K562 (cell line): ENCODE measurements around the gene CRLF1. TPM values are rescaled to one million over a fixed set of nuclear protein-coding genes. Genes with fewer than 3 reads are reported as not detected.

ENCODE experiments used
- CHCHD3 ChIP-seq: fragments of 250-450 bp; sonication (Bioruptor Pico); IDR thresholded peaks from 2 replicates; pipeline ENCODE4 v2.1.2; 2022; ENCODE audit warnings: mild to moderate bottlenecking
- HOXB6 ChIP-seq: fragments of 250-450 bp; sonication (Bioruptor Pico); IDR thresholded peaks from 2 replicates; pipeline ENCODE4 v1.5.1; 2022; ENCODE audit warnings: mild to moderate bottlenecking, borderline replicate concordance
- JUN ChIP-seq, 2 experiments: sonication (generic) in 1 of 2; formaldehyde crosslinking in 1 of 2; IDR thresholded peaks; 2 replicates each; pipeline versions ENCODE4 v1.6.1 to v1.8.0; 2012 to 2022; ENCODE audit warnings: borderline replicate concordance in 2 of 2, mild to moderate bottlenecking in 2 of 2, improper control_type of control experiment in 1 of 2, low read depth in 1 of 2, low read length in 1 of 2, missing genetic modification reagents in 1 of 2
- MTA1 ChIP-seq: fragments of 450-650 bp; IDR thresholded peaks from 2 replicates; pipeline ENCODE4 v1.6.1; 2017; ENCODE audit warnings: borderline replicate concordance
- NR4A1 ChIP-seq, 2 experiments: fragments of 250-450 bp in 1 of 2; fragments of 450-650 bp in 1 of 2; sonication (Bioruptor Pico) in 1 of 2; IDR thresholded peaks; 2 replicates each; pipeline versions ENCODE4 v1.4.0 to v1.6.1; 2016 to 2020; ENCODE audit warnings: mild to moderate bottlenecking in 2 of 2, missing compliant biosample characterization in 1 of 2, missing genetic modification characterization in 1 of 2, moderate library complexity in 1 of 2
- PRPF4 ChIP-seq: fragments of 200-400 bp; formaldehyde crosslinking; IDR thresholded peaks from one replicate; pipeline ENCODE4 v1.6.1; 2017; ENCODE audit warnings: low read length, low read depth, mild to moderate bottlenecking; ENCODE audit not compliant: insufficient read depth, poor library complexity, severe bottlenecking
- RHOXF2B ChIP-seq: fragments of 250-450 bp; sonication (Bioruptor Pico); conservative IDR thresholded peaks from 2 replicates; pipeline ENCODE4 v1.5.1; 2021
- SMARCA5 ChIP-seq: fragments of 450-650 bp; IDR thresholded peaks from 2 replicates; pipeline ENCODE4 v1.6.1; 2016
- ZNF586 ChIP-seq: fragments of 450-650 bp; formaldehyde crosslinking; conservative IDR thresholded peaks from 2 replicates; pipeline ENCODE4 v1.4.0; 2020; ENCODE audit warnings: mild to moderate bottlenecking, moderate library complexity
- ZNF707 ChIP-seq: fragments of 250-450 bp; sonication (Bioruptor Pico); conservative IDR thresholded peaks from 2 replicates; pipeline ENCODE4 v1.8.0; 2022; ENCODE audit warnings: inconsistent platforms, mild to moderate bottlenecking, moderate library complexity
- polyA plus RNA-seq, 8 experiments: library from polyadenylated mRNA; depleted of rRNA in 4 of 8; stranded (reverse) in 5 of 8; unstranded in 3 of 8; fragments of >200 nt; fragmentation: Nextera tagmentation in 2 of 8; fragmentation: Illumina TruSeq in 1 of 8; extraction: Ambion mirVana in 2 of 8; extraction: Trizol in 1 of 8; gene quantifications; 2 replicates each; pipeline versions ENCODE4 v1.2.1 to v1.2.3, GENCODE V29; 2011 to 2014; ENCODE audit warnings: inconsistent platforms in 1 of 8, missing spikeins in 1 of 8
- total RNA-seq, 7 experiments: library from RNA; depleted of rRNA in 6 of 7; stranded (reverse); fragments of >200 nt in 6 of 7; fragmentation: Illumina TruSeq in 2 of 7; extraction: Trizol in 2 of 7; gene quantifications; 2 replicates each; pipeline versions ENCODE4 v1.2.1 to v1.2.3, GENCODE V29; 2011 to 2021; ENCODE audit warnings: low replicate concordance in 1 of 7
- TF ChIP-seq, protein P1 (sequence below): fragments of 450-650 bp; IDR thresholded peaks from 2 replicates; pipeline ENCODE4 v1.6.1; 2017; ENCODE audit warnings: antibody characterized with exemption, mild to moderate bottlenecking
- TF ChIP-seq, protein P2 (sequence below): fragments of 250-450 bp; sonication (Bioruptor Pico); IDR thresholded peaks from 2 replicates; pipeline ENCODE4 v1.4.0; 2020; ENCODE audit warnings: mild to moderate bottlenecking, moderate library complexity
- TF ChIP-seq, protein P3 (sequence below): fragments of 200-400 bp; formaldehyde crosslinking; IDR thresholded peaks from 2 replicates; pipeline ENCODE4 v1.6.1; 2017; ENCODE audit warnings: mild to moderate bottlenecking, low read depth, low read length, moderate library complexity

The CRLF1 gene
- total and polyA plus RNA-seq, 9 of the 15 experiments (the other 6 are each of a cell fraction or from before 2014, with no cell fraction given) = 0.85 to 3.6 (median 1.7) TPM

DNA sequence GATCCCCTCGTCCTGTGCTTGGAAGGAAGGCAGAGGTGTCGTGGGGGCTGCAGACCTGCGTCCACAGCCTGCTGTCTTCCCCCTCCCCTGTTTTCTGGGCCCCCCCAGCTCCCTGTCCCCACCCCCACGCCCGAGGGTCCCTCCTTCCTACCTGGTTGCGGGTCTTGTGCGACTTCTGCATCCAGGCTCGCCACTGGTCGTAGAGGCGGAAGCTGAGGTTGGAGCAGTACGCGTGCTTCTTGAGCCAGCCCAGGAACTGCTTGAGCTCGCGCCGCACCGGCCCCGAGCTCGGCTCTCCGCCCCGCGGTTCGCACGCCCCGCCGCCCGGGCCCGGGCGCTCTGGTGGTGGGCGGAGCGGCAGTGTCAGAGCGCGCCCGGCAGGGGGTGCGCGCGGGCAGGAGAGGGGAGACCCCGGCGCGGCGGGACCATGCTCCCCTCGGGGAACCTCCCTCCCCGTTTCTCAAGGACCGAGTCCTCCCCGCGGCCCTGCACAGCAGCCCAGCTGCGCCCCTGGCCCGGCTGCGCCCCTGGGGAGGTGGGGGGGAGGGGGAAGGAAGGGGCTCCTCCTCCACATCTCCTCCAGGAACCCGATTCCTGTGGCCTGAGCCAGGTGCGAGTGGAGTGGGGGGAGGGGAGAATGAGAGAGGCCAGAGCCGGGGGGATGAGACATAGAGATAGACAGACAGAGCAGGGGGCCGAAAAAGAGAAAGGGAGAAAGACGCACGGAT, 12.3 kb downstream of the CRLF1 start (continued):
- TF ChIP-seq, protein P1, sequence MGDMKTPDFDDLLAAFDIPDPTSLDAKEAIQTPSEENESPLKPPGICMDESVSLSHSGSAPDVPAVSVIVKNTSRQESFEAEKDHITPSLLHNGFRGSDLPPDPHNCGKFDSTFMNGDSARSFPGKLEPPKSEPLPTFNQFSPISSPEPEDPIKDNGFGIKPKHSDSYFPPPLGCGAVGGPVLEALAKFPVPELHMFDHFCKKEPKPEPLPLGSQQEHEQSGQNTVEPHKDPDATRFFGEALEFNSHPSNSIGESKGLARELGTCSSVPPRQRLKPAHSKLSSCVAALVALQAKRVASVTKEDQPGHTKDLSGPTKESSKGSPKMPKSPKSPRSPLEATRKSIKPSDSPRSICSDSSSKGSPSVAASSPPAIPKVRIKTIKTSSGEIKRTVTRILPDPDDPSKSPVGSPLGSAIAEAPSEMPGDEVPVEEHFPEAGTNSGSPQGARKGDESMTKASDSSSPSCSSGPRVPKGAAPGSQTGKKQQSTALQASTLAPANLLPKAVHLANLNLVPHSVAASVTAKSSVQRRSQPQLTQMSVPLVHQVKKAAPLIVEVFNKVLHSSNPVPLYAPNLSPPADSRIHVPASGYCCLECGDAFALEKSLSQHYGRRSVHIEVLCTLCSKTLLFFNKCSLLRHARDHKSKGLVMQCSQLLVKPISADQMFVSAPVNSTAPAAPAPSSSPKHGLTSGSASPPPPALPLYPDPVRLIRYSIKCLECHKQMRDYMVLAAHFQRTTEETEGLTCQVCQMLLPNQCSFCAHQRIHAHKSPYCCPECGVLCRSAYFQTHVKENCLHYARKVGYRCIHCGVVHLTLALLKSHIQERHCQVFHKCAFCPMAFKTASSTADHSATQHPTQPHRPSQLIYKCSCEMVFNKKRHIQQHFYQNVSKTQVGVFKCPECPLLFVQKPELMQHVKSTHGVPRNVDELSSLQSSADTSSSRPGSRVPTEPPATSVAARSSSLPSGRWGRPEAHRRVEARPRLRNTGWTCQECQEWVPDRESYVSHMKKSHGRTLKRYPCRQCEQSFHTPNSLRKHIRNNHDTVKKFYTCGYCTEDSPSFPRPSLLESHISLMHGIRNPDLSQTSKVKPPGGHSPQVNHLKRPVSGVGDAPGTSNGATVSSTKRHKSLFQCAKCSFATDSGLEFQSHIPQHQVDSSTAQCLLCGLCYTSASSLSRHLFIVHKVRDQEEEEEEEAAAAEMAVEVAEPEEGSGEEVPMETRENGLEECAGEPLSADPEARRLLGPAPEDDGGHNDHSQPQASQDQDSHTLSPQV = 0 out of 2 replicates have a peak, but pooled peaks have one; percentile 25
- TF ChIP-seq SMARCA5 = no peak
- no peak for TF ChIP-seq ZNF707
- TF ChIP-seq JUN (IDR thresholded peaks at IDR 0.05; ENCODE audit: borderline replicate concordance, low read depth, low read length) = no peak
- no peak for TF ChIP-seq JUN (CRISPR knock-in tag; IDR thresholded peaks at IDR 0.05; ENCODE audit: borderline replicate concordance)
- TF ChIP-seq HOXB6 (CRISPR knock-in tag) = no peak
- TF ChIP-seq, protein P2, sequence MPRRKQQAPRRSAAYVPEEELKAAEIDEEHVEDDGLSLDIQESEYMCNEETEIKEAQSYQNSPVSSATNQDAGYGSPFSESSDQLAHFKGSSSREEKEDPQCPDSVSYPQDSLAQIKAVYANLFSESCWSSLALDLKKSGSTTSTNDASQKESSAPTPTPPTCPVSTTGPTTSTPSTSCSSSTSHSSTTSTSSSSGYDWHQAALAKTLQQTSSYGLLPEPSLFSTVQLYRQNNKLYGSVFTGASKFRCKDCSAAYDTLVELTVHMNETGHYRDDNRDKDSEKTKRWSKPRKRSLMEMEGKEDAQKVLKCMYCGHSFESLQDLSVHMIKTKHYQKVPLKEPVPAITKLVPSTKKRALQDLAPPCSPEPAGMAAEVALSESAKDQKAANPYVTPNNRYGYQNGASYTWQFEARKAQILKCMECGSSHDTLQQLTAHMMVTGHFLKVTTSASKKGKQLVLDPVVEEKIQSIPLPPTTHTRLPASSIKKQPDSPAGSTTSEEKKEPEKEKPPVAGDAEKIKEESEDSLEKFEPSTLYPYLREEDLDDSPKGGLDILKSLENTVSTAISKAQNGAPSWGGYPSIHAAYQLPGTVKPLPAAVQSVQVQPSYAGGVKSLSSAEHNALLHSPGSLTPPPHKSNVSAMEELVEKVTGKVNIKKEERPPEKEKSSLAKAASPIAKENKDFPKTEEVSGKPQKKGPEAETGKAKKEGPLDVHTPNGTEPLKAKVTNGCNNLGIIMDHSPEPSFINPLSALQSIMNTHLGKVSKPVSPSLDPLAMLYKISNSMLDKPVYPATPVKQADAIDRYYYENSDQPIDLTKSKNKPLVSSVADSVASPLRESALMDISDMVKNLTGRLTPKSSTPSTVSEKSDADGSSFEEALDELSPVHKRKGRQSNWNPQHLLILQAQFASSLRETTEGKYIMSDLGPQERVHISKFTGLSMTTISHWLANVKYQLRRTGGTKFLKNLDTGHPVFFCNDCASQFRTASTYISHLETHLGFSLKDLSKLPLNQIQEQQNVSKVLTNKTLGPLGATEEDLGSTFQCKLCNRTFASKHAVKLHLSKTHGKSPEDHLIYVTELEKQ = no peak
- TF ChIP-seq PRPF4 = no peak
- TF ChIP-seq CHCHD3 (CRISPR knock-in tag) = no peak
- no peak for TF ChIP-seq RHOXF2B
- no peak for TF ChIP-seq ZNF586
- TF ChIP-seq, protein P3, sequence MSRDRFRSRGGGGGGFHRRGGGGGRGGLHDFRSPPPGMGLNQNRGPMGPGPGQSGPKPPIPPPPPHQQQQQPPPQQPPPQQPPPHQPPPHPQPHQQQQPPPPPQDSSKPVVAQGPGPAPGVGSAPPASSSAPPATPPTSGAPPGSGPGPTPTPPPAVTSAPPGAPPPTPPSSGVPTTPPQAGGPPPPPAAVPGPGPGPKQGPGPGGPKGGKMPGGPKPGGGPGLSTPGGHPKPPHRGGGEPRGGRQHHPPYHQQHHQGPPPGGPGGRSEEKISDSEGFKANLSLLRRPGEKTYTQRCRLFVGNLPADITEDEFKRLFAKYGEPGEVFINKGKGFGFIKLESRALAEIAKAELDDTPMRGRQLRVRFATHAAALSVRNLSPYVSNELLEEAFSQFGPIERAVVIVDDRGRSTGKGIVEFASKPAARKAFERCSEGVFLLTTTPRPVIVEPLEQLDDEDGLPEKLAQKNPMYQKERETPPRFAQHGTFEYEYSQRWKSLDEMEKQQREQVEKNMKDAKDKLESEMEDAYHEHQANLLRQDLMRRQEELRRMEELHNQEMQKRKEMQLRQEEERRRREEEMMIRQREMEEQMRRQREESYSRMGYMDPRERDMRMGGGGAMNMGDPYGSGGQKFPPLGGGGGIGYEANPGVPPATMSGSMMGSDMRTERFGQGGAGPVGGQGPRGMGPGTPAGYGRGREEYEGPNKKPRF = no peak
- TF ChIP-seq NR4A1 (CRISPR knock-in tag; IDR thresholded peaks at IDR 0.05) = no peak
- TF ChIP-seq NR4A1 (tag; IDR thresholded peaks at IDR 0.05) = no peak
- TF ChIP-seq MTA1 = no peak
